Adrenal gland (tissue), 5 donors: ENCODE measurements around the gene ZNF586.
"Not testable (repeated sequence)": the region's sequence is repeated elsewhere in the genome, so short reads cannot be mapped to it uniquely, and the experiment has no call there.

Experiments used
- POLR2A ChIP-seq, 2 donors: fragments of 450-650 bp; IDR thresholded peaks; one replicate each; pipeline ENCODE4 v1.6.1; 2017; ENCODE audit warnings: antibody characterized with exemption in 2 of 2, mild to moderate bottlenecking in 2 of 2, moderate library complexity in 1 of 2
- TF ChIP-seq, protein P1 (sequence below), 6 experiments: fragments of 450-650 bp in 4 of 6; fragments of 200-600 bp in 2 of 6; sonication (generic) in 1 of 6; IDR thresholded peaks; 1 replicate in 5 of 6; 2 replicates in 1 of 6; pipeline versions ENCODE4 v1.5.1 to v1.8.0; 2016 to 2021; ENCODE audit warnings: antibody characterized with exemption in 6 of 6, mild to moderate bottlenecking in 2 of 6, moderate library complexity in 1 of 6
- donor health status: DM: no; HTN: no; CAD: no.

- not testable (repeated sequence) for TF ChIP-seq POLR2A (IDR thresholded peaks at IDR 0.05)
- TF ChIP-seq, protein P1, sequence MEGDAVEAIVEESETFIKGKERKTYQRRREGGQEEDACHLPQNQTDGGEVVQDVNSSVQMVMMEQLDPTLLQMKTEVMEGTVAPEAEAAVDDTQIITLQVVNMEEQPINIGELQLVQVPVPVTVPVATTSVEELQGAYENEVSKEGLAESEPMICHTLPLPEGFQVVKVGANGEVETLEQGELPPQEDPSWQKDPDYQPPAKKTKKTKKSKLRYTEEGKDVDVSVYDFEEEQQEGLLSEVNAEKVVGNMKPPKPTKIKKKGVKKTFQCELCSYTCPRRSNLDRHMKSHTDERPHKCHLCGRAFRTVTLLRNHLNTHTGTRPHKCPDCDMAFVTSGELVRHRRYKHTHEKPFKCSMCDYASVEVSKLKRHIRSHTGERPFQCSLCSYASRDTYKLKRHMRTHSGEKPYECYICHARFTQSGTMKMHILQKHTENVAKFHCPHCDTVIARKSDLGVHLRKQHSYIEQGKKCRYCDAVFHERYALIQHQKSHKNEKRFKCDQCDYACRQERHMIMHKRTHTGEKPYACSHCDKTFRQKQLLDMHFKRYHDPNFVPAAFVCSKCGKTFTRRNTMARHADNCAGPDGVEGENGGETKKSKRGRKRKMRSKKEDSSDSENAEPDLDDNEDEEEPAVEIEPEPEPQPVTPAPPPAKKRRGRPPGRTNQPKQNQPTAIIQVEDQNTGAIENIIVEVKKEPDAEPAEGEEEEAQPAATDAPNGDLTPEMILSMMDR (IDR thresholded peaks at IDR 0.05), result not testable (repeated sequence)
Measured at GRCh38 chr19:57823608-57824007, 54.1 kb downstream of the ZNF586 start.
